ENCODE data around the gene P2RY8.

GRCh38 chrX:1502853-1503252 lies 34.1 kb downstream of the P2RY8 start:
- TF ChIP-seq ZNF274 (IDR thresholded peaks at IDR 0.05; ENCODE audit: insufficient read depth, insufficient read length) (no peak), IRF3 (IDR thresholded peaks at IDR 0.05) (no peak), SPI1 (IDR thresholded peaks at IDR 0.05; ENCODE audit: borderline replicate concordance, insufficient read depth, low read depth, low read length) (no peak), RB1 (IDR thresholded peaks at IDR 0.05; ENCODE audit: borderline replicate concordance) (no peak), CTCF (IDR thresholded peaks at IDR 0.05 in 2 of 3, conservative IDR thresholded peaks at IDR 0.05 in 1 of 3; ENCODE audit: control insufficient read depth in 2 of 3, extremely low read depth in 1 of 3, insufficient read depth in 1 of 3, low read depth in 3 of 3, low read length in 3 of 3) (no peak), NR2F1 (conservative IDR thresholded peaks at IDR 0.05) (no peak), TCF3 (IDR thresholded peaks at IDR 0.05; ENCODE audit: borderline replicate concordance, insufficient read depth, low read depth, low read length) (no peak), POLR2A (IDR thresholded peaks at IDR 0.05; ENCODE audit: low read depth, low read length) (no peak), EZH2 (IDR thresholded peaks at IDR 0.05; ENCODE audit: borderline replicate concordance, control insufficient read depth, low read depth, low read length) (no peak), SUZ12 (IDR thresholded peaks at IDR 0.05; ENCODE audit: unreplicated experiment) (no peak), CBFB (IDR thresholded peaks at IDR 0.05; ENCODE audit: low read depth) (no peak)
